LNCAP (cell line): Measurements from ENCODE around the gene GLB1L2.

Experiments
- TF ChIP-seq, protein P1 (sequence below): fragments of 450-650 bp; IDR thresholded peaks from 2 replicates; pipeline ENCODE4 v1.5.1; 2017; ENCODE audit warnings: mild to moderate bottlenecking

GLB1L2 gene

GRCh38 chr11:134386945-134387344 lies 55.2 kb downstream of the GLB1L2 start:
- TF ChIP-seq, protein P1, sequence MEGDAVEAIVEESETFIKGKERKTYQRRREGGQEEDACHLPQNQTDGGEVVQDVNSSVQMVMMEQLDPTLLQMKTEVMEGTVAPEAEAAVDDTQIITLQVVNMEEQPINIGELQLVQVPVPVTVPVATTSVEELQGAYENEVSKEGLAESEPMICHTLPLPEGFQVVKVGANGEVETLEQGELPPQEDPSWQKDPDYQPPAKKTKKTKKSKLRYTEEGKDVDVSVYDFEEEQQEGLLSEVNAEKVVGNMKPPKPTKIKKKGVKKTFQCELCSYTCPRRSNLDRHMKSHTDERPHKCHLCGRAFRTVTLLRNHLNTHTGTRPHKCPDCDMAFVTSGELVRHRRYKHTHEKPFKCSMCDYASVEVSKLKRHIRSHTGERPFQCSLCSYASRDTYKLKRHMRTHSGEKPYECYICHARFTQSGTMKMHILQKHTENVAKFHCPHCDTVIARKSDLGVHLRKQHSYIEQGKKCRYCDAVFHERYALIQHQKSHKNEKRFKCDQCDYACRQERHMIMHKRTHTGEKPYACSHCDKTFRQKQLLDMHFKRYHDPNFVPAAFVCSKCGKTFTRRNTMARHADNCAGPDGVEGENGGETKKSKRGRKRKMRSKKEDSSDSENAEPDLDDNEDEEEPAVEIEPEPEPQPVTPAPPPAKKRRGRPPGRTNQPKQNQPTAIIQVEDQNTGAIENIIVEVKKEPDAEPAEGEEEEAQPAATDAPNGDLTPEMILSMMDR, result no peak

GRCh38 chr11:134387501-134387900 lies 55.7 kb downstream of the GLB1L2 start:
- TF ChIP-seq, protein P1, result no peak

DNA sequence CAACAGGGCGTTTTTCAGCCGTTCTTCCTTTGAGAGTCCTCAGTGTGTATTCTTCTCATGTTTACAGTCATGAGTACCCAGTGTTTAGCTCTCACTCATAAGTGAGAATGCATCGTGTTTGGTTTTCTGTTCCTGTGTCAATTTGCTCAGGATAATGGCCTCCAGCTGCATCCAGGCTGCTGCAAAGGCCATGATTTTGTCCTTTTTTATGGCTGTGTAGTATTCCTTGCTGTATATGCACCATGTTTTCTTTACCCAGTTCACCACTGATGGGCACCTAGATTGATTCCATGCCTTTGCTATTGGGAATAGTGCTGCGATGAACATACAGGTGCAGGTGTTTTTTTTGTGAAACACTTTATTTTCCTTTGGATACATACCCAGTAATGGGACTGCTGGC lies 56.8 kb downstream of the GLB1L2 start:
- TF ChIP-seq, protein P1, result no peak

GRCh38 chr11:134389464-134390180 lies 57.8 kb downstream of the GLB1L2 start:
- TF ChIP-seq, protein P1, result no peak

DNA sequence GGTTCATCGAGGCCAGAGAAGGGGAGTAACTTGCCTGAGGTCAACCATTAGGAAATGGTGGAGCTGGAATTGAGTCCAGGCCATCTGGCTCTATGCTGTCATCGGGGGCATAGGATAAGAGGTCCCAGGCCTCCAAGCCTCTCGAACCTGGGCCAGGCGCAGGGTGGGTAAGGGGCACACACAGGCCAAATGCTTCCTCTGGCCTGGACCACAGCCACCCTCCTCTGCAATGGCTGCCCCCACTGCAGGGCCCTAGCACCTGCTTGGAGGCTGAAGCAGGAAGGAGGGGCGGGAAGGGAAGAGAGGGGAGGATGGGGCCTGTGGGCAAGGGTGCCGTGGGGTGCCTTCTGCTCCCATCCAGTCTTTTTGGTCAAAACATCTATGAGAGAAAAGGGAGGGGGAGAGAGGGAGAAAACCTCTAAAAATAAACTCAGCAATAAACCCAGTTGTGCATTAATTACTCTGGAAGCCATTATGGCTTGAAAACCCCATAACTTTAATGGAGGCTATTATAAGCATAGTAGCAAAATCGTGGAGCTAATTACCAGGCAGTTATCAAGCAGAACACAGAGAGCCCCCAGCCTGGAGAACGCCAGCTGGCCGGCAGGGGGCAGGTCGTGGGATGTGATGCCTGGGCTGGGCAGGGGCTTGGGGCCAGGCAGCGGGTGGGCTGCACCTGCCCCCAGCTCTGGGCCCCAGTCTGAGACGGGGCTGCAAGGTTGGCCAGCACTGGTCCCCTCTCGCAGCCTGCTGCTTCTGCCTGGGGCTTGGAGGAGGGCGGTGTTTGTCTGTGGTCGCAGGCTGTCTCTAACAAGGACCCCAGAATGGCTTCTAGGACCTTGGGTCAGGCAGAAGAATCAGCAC lies 59.1 kb downstream of the GLB1L2 start:
- TF ChIP-seq, protein P1, result peak; percentile 20; the same call in 1 of the 2 replicates

GRCh38 chr11:134391656-134392055 lies 59.9 kb downstream of the GLB1L2 start:
- TF ChIP-seq, protein P1, result no peak

DNA sequence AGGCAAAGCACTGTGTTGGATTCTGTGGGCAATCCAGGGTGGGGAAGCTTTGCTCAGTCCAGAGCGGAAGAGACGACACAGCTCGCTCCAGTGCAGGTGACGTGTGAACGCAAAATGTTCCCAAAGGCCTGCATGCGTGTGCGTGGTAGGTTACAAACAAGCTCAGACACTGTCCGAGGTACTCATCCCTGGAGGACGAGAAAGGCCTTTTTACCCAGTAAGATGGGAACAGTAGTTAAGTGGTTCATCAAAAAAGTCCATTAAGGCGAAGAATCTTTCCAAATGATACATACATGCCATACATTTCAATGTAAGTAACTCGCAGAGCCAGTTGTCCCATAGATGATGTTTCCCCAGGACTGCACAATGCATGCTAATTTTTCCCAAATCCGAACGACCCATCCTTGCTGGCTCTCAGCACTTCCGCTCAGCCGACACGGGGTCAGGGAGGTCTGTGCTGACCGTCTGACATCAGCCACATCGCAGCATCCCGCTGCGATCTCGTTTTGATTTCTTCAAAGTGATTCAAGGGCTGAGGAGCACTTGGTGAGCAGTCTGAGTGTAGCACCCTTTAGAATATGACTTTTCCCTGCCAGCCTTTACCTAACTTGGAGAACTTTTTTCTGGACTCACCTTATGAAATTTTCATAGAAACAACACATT lies 61.3 kb downstream of the GLB1L2 start:
- TF ChIP-seq, protein P1, result no peak
